ENCODE data around the gene PLD4.

Gene PLD4

DNA sequence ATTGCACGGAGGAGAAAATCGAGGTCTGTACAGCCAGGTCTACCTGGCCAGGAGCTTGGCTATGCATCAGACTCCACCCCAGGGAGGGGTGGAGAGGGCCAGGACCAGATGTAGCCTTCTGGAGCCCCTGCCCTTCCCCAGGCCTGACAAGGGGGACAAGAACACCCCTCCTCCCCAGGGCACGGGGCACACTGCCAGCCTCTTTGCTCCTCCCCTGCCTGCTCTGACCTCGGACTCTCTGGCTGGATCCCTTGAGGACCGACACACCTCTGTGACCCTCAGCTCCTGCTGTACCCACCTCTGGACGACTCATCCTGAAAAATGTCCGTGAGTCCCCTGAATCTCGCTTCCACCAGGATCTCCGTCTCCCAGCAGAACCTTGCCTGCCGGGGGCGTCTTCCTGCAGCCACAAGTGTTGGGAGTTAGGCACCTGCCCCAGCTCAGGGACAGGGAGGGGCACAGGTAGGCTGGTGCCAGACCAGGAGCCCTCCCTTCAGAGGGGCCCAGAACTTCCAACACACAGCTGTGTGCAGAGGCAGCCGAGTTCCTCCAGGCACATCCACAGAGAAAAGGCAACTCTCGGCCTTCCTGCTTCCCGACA, 31.7 kb downstream of the PLD4 start:
- DNase-seq: no peak

DNA sequence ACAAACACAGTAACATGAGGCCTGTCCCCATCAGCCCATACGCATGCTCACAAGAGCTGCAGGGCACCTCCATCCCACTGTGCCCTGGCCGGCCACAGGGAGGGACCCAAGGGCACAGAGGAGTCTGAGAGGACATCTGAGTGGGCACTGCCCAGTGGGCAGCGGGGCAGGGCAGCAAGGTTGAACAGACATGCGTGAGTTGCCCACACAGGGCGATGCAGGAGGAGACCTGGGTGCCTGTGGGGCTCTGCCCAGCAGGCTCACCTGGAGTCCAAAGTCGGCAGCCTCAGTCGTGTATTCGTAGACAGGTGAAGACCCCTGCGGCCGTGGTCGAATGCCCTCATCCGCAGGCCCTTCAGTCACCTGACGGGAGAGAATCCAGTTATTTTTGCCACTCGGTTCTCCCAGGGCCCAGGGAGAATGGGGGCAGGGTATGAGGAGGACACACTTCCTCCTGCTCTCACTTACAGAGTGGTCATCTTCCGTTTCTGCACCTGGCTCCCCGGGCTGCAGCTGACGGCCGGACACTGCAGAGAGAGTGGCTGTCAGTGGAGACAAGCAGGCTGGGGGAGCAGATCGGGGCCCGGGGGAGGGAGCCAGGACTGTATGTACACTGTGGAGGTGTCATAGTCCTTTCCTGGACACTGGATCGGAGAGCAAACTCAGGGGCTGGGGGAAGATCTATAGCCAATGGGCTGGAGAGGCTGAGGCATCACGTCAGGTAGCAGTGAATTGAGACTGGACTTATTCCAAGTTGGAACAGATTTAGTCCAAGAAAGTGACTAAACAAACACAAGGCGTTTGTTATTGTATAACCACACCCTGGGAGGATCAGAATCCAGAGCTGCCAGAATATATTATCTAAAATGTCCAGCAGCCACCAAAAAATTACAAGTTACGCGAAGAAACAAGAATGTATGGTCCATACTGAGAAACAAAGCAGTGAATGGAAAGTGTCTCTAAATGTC, 32.8 kb downstream of the PLD4 start:
- no peak for DNase-seq

GRCh38 chr14:104964546-104964945, 39.9 kb downstream of the PLD4 start:
- no peak for DNase-seq

DNA sequence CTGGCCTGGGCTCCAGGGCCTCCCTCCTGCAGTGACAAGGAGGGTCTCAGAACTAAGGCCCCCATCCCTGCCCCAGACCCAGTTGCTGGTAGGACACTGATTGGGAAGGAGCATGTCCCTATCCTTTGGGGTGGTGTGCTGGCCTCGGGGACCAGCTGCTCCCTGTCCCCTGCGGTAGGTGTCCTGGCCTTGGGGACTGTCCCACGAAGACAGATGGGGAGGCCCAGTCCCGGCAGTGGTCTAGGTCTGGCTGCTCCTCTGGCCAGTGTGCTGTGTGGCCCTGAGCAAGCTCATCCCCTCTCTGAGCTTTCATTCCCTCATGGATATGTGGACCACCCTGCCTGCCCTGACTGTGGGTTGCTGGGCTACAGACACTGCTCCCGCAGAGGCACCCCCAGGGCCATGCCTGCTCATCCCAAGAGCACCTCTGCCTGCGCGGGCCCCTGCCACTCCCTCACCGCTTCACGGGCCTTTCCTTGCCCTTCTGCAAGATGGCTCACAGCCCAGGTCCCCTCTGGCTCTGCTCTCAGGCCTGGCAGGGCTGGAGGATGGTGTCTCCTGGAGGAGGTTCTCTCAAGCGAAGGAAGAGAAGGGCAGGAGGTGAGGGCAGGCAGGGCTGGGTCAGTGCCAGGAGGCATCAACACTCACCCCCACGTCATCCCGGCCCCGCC, 41.0 kb downstream of the PLD4 start:
- no peak for DNase-seq

DNA sequence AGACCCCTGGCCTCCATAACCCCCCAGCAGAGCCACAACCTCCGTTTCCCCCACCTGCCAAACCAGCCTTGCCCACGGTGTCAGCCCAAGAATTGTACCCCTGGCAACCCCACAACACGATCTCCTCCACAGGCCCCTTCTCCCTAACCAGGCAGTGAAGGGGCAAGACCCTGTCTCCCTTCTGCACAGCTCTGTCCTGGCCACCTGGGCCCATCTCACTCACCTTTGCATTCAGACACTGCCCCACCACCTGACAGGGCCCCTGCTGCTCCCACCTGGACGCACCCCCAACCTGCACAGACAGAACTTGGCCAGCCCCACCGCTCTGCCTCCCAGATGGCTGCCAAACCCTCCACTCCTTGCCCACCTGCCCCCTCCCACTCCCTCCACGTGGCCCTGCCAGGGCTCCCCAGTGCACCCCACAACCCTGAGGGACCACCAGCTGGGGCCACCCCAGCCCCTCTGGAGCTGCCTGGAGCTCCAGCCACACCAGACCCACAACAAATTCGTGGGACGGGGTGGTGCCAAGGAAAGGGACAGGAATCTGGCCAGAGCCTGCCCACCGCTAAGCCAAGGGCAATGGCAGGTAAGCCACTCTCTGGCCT, 41.7 kb downstream of the PLD4 start:
- DNase-seq: no peak

GRCh38 chr14:104966981-104967385, 42.3 kb downstream of the PLD4 start:
- DNase-seq: no peak

DNA sequence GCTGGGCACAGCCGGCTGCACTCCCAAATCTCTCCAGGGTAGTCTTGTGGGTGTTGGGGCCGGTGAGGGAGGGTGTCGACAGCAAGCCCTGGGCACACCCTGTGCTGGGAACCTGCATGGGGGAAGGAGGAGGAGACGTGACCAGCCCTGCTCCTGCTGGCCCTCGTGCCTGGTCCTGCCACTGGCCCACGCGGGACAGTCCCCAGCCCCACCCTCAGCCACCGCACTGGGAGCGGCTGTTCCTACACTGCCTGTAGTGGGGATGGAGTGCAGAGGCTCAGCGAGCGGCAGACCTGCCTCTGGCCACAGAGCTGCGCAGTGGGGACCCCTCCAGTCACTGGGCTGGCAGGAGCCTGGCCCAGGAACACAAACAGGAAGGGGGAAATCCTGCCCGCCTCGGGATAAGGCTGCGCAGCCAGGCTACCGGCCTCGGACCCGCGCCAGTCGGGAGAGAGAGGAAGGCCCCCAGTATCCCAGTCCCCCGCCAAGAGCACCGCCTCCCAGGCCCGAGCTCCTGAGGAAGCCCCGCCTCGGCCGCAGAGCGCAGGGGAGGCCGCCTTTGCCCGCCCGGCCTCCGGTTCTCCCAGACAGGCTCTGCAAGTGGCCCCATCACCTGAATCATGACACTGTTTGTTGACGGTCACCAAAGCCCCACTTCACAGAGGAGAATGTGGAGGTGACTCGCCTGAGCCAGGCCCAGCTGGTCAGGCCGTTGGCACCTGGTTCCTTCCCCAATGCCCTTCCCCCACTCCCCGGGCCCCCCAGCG, 42.9 kb downstream of the PLD4 start:
- DNase-seq: no peak

GRCh38 chr14:104968153-104968527, 43.5 kb downstream of the PLD4 start:
- no peak for DNase-seq

- no peak for DNase-seq
These were observed 44.1 kb downstream of the PLD4 start for GRCh38 chr14:104968541-104969401.

GRCh38 chr14:104969741-104970230, 45.1 kb downstream of the PLD4 start:
- DNase-seq: no peak

DNA sequence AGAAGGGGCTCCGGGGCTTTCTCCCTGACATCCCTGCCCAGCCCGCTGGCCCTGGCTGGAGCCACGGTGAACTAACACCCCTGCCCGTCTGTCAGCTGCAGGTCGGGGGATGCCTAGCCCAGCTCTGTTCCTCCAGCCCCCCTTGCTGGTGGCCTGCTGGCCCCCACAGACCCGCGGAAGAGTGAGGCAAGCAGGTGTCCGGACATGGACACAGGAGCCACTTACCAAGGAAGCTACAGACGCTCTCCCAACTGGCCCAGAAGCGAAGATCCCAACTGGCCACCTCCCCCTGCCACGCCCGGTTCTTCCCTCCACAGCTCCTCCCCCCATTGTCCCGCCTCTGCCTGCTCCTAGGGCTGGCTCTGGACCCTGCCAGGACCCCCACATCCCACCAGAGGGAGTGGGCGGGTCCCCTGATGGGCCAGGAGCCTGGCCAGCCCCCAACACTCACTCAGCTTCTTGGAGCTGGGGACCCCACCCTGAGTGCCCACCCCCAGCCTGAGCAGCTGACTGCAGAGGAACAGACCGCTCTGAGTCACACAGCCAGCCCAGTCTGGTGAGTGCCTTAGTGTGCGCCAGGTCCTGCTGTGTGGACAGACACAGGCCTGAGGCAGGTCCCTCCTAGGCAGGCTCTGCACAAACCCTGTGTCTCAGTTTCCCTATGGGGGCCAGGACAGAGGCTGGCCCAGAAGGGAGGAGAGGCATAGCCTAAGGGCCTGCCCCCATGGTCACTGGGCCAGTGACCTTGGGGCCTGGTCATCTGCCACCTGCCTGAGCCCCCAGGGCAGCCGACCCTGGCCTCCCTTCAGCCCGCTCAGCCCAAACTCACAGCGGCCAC, 45.8 kb downstream of the PLD4 start:
- DNase-seq: no peak

GRCh38 chr14:104971447-104972240, 47.0 kb downstream of the PLD4 start:
- DNase-seq: no peak

GRCh38 chr14:104972301-104973134, 47.8 kb downstream of the PLD4 start:
- no peak for DNase-seq

DNA sequence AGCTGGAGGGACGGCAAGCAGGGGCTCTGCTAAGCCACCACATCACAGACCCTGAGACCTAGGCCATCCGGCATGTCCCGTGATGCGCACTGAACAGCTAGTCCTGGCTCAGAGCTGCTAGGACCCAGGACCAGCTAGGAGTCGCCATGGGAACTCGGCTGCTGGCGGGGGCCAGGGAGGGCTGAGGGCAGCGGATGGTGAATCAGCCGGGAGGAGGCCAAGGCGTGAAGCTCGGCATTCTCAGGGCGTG, 48.4 kb downstream of the PLD4 start:
- DNase-seq: no peak

GRCh38 chr14:104973385-104974145, 48.9 kb downstream of the PLD4 start:
- no peak for DNase-seq

DNA sequence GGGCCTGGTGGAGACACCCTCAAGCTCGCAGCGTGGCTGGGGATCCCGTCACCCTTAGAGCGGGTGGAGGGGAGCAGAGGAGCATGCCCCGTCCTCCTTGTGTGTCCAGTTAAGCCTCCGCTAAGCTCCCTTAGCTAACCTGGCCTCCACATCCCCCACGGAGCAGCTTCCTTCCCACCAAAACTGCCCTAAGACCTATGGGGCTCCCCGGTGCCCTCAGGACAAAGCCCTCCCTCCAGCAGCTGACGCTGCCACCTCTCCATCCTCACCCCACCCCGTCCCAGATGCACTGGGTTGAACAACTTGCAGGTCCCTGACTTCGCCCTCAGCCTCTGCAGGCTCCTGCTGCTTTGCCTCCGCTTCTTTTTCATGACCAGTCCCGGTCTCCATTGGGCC, 49.5 kb downstream of the PLD4 start:
- DNase-seq: no peak

DNA sequence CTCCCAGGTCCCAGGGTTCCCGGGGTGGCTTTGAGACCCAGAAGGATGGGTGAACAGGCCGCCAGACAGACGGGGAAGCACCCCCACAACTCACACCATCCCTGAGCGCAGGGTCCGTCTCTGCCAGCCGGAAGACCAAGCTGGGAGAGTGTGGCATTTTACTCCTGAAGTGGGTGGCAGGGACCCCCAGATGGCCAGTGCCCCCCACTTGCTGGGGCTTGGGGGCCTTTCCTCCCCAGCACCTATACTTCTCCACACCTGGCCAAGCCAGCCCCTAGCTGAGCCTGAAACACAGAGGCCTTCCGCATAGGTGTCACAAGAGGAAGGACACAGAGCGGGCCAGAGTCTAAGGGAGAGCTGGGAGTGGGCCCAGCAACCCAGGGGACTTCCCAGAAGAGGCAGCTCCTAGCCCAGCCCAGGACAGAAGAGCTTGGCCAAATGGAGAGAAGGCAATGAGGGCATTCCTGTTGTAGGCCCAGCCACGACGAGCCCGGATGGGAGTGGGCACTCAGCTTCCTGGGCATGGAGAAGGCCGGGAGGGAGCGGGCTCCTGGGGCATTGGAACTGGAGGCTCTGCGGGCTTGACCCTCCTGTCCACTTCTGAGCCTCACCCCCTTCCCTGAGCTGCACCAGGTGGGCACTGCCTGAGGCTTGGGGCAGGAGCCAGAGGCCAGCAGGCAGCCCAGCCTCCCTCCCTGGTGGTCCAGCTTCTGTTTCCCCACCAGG, 50.1 kb downstream of the PLD4 start:
- DNase-seq: peak in 1 of 5 experiments; percentile 3

Data from T-helper 2 cell (primary cell).